ENCODE results near the gene PRODH2. TPM values are rescaled to one million over a fixed set of nuclear protein-coding genes. Genes with fewer than 3 reads are reported as not detected.
A peak's percentile ranks its signal among the peaks of the same experiment; 100 is the strongest.
"Not testable (repeated sequence)": the region's sequence is repeated elsewhere in the genome, so short reads cannot be mapped to it uniquely, and the experiment has no call there.

PRODH2 gene
- total and polyA plus RNA-seq, 2 donors = 0.19 to 0.23 TPM

- Histone ChIP-seq H3K4me1 (ENCODE audit: control insufficient read depth in 2 of 2, insufficient read depth in 2 of 2, low read length in 2 of 2) (no peaks in the 10 kb centered on the region), H3K27me3 (ENCODE audit: control insufficient read depth in 2 of 2, insufficient read depth in 1 of 2, low read length in 1 of 2) (peaks cover 31 to 57% of the 10 kb centered on the region in 2 donors), H3K27ac (ENCODE audit: low read depth in 1 of 2, low read length in 1 of 2) (no peak overlapping the region), H3K36me3 (ENCODE audit: control insufficient read depth in 2 of 2, insufficient read depth in 2 of 2, low read length in 1 of 2) (no peaks in the 10 kb centered on the region), H3K9me3 (ENCODE audit: control insufficient read depth in 2 of 2, insufficient read depth in 1 of 2, low read length in 1 of 2) (peaks cover 0 to 11% of the 10 kb centered on the region in 2 donors), H3K4me3 (ENCODE audit: low read length in 2 of 2) (no peak overlapping the region)
- 15% methylated on average over 42 of the region's 42 CpGs for WGBS
- no peak for DNase-seq (ENCODE audit: low read depth in 6 of 9, low spot score in 9 of 9)
Observed at GRCh38 chr19:35843676-35844481, 31.2 kb upstream of the PRODH2 start.

- WGBS = 90% methylated on average over 4 of the region's 4 CpGs
- DNase-seq (ENCODE audit: low read depth in 6 of 9, low spot score in 9 of 9) = no peak
- H3K9me3 ChIP-seq (ENCODE audit: control insufficient read depth in 2 of 2, insufficient read depth in 1 of 2, low read length in 1 of 2) = peaks cover 0 to 11% of the 10 kb centered on the region in 2 donors
- H3K36me3 ChIP-seq (ENCODE audit: control insufficient read depth in 2 of 2, insufficient read depth in 2 of 2, low read length in 1 of 2) = no peaks in the 10 kb centered on the region
- peaks cover 31 to 46% of the 10 kb centered on the region in 2 donors for H3K27me3 ChIP-seq (ENCODE audit: control insufficient read depth in 2 of 2, insufficient read depth in 1 of 2, low read length in 1 of 2)
- no peak overlapping the region for H3K27ac ChIP-seq (ENCODE audit: low read depth in 1 of 2, low read length in 1 of 2)
- no peaks in the 10 kb centered on the region for H3K4me1 ChIP-seq (ENCODE audit: control insufficient read depth in 2 of 2, insufficient read depth in 2 of 2, low read length in 2 of 2)
- no peak overlapping the region for H3K4me3 ChIP-seq (ENCODE audit: low read length in 2 of 2)
Observed at GRCh38 chr19:35842666-35843272, 30.1 kb upstream of the PRODH2 start.

- peaks cover 31 to 42% of the 10 kb centered on the region in 2 donors for H3K27me3 ChIP-seq (ENCODE audit: control insufficient read depth in 2 of 2, insufficient read depth in 1 of 2, low read length in 1 of 2)
- H3K27ac ChIP-seq (ENCODE audit: low read depth in 1 of 2, low read length in 1 of 2) = no peak overlapping the region
- DNase-seq (ENCODE audit: low read depth in 6 of 9, low spot score in 9 of 9) = no peak
- no peaks in the 10 kb centered on the region for H3K36me3 ChIP-seq (ENCODE audit: control insufficient read depth in 2 of 2, insufficient read depth in 2 of 2, low read length in 1 of 2)
- H3K4me3 ChIP-seq (ENCODE audit: low read length in 2 of 2) = no peak overlapping the region
- H3K4me1 ChIP-seq (ENCODE audit: control insufficient read depth in 2 of 2, insufficient read depth in 2 of 2, low read length in 2 of 2) = no peaks in the 10 kb centered on the region
- H3K9me3 ChIP-seq (ENCODE audit: control insufficient read depth in 2 of 2, insufficient read depth in 1 of 2, low read length in 1 of 2) = peaks cover 0 to 11% of the 10 kb centered on the region in 2 donors
- WGBS = 88% methylated on average over 13 of the region's 13 CpGs
Observed at GRCh38 chr19:35841961-35842595, 29.4 kb upstream of the PRODH2 start.

GRCh38 chr19:35836096-35836495 is 23.5 kb upstream of the PRODH2 start:
- H3K4me1 ChIP-seq (ENCODE audit: control insufficient read depth in 2 of 2, insufficient read depth in 2 of 2, low read length in 2 of 2); H3K4me3 ChIP-seq (ENCODE audit: low read length in 2 of 2); H3K36me3 ChIP-seq (ENCODE audit: control insufficient read depth in 2 of 2, insufficient read depth in 2 of 2, low read length in 1 of 2); DNase-seq (ENCODE audit: low read depth in 6 of 9, low spot score in 9 of 9); H3K9me3 ChIP-seq (ENCODE audit: control insufficient read depth in 2 of 2, insufficient read depth in 1 of 2, low read length in 1 of 2); H3K27ac ChIP-seq (ENCODE audit: low read depth in 1 of 2, low read length in 1 of 2); H3K27me3 ChIP-seq (ENCODE audit: control insufficient read depth in 2 of 2, insufficient read depth in 1 of 2, low read length in 1 of 2): not testable (repeated sequence)
- WGBS = 70% methylated on average over 11 of the region's 11 CpGs

DNA sequence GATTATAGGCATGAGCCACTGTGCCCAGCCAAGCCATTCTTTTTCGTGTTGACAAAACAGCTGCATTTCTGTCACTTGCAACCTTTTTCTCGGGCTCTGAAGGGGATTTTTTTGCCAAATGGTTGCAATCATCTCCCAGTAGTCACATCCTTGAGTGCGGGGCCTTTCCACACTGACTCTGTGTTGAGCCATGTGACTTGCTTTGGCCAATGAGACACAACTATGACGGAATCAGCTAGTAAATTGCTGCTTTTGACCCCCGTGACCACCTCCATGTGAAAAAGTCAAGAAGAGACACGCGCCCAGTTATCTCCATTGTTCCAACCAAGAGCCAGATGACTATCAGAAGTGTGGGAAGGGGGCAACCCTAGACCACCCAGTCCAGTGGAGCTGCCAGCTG is 21.3 kb upstream of the PRODH2 start:
- WGBS = 66% methylated on average over 7 of the region's 7 CpGs
- H3K9me3 ChIP-seq (ENCODE audit: control insufficient read depth in 2 of 2, insufficient read depth in 1 of 2, low read length in 1 of 2) = no peaks in the 10 kb centered on the region
- no peaks in the 10 kb centered on the region for H3K36me3 ChIP-seq (ENCODE audit: control insufficient read depth in 2 of 2, insufficient read depth in 2 of 2, low read length in 1 of 2)
- DNase-seq (ENCODE audit: low read depth in 6 of 9, low spot score in 9 of 9) = no peak
- no peaks in the 10 kb centered on the region for H3K27me3 ChIP-seq (ENCODE audit: control insufficient read depth in 2 of 2, insufficient read depth in 1 of 2, low read length in 1 of 2)
- H3K4me3 ChIP-seq (ENCODE audit: low read length in 2 of 2) = no peak overlapping the region
- no peaks in the 10 kb centered on the region for H3K4me1 ChIP-seq (ENCODE audit: control insufficient read depth in 2 of 2, insufficient read depth in 2 of 2, low read length in 2 of 2)
- H3K27ac ChIP-seq (ENCODE audit: low read depth in 1 of 2, low read length in 1 of 2) = no peak overlapping the region

GRCh38 chr19:35832054-35832453 is 19.4 kb upstream of the PRODH2 start:
- Histone ChIP-seq H3K27me3 (ENCODE audit: control insufficient read depth in 2 of 2, insufficient read depth in 1 of 2, low read length in 1 of 2) (no peaks in the 10 kb centered on the region), H3K9me3 (ENCODE audit: control insufficient read depth in 2 of 2, insufficient read depth in 1 of 2, low read length in 1 of 2) (no peaks in the 10 kb centered on the region), H3K4me3 (ENCODE audit: low read length in 2 of 2) (no peak overlapping the region), H3K4me1 (ENCODE audit: control insufficient read depth in 2 of 2, insufficient read depth in 2 of 2, low read length in 2 of 2) (no peaks in the 10 kb centered on the region), H3K36me3 (ENCODE audit: control insufficient read depth in 2 of 2, insufficient read depth in 2 of 2, low read length in 1 of 2) (no peaks in the 10 kb centered on the region), H3K27ac (ENCODE audit: low read depth in 1 of 2, low read length in 1 of 2) (no peak overlapping the region)
- no peak for DNase-seq (ENCODE audit: low read depth in 6 of 9, low spot score in 9 of 9)
- WGBS = 87% methylated on average over 4 of the region's 4 CpGs

GRCh38 chr19:35830986-35831385 is 18.3 kb upstream of the PRODH2 start:
- no peak overlapping the region for H3K27ac ChIP-seq (ENCODE audit: low read depth in 1 of 2, low read length in 1 of 2)
- no peak for DNase-seq (ENCODE audit: low read depth in 6 of 9, low spot score in 9 of 9)
- no peaks in the 10 kb centered on the region for H3K4me1 ChIP-seq (ENCODE audit: control insufficient read depth in 2 of 2, insufficient read depth in 2 of 2, low read length in 2 of 2)
- no peaks in the 10 kb centered on the region for H3K27me3 ChIP-seq (ENCODE audit: control insufficient read depth in 2 of 2, insufficient read depth in 1 of 2, low read length in 1 of 2)
- H3K4me3 ChIP-seq (ENCODE audit: low read length in 2 of 2) = no peak overlapping the region
- no peaks in the 10 kb centered on the region for H3K9me3 ChIP-seq (ENCODE audit: control insufficient read depth in 2 of 2, insufficient read depth in 1 of 2, low read length in 1 of 2)
- no peaks in the 10 kb centered on the region for H3K36me3 ChIP-seq (ENCODE audit: control insufficient read depth in 2 of 2, insufficient read depth in 2 of 2, low read length in 1 of 2)
- WGBS = 88% methylated on average over 18 of the region's 18 CpGs

GRCh38 chr19:35828692-35829301 is 16.2 kb upstream of the PRODH2 start:
- Histone ChIP-seq H3K27ac (ENCODE audit: low read depth in 1 of 2, low read length in 1 of 2) (no peak overlapping the region), H3K27me3 (ENCODE audit: control insufficient read depth in 2 of 2, insufficient read depth in 1 of 2, low read length in 1 of 2) (no peaks in the 10 kb centered on the region), H3K4me3 (ENCODE audit: low read length in 2 of 2) (no peak overlapping the region), H3K9me3 (ENCODE audit: control insufficient read depth in 2 of 2, insufficient read depth in 1 of 2, low read length in 1 of 2) (no peaks in the 10 kb centered on the region), H3K4me1 (ENCODE audit: control insufficient read depth in 2 of 2, insufficient read depth in 2 of 2, low read length in 2 of 2) (no peaks in the 10 kb centered on the region), H3K36me3 (ENCODE audit: control insufficient read depth in 2 of 2, insufficient read depth in 2 of 2, low read length in 1 of 2) (no peaks in the 10 kb centered on the region)
- 18% methylated on average over 12 of the region's 12 CpGs for WGBS
- peak; percentile 38 to 79 (median 64) for DNase-seq (ENCODE audit: low read depth in 6 of 9, low spot score in 9 of 9)

- Histone ChIP-seq H3K27me3 (ENCODE audit: control insufficient read depth in 2 of 2, insufficient read depth in 1 of 2, low read length in 1 of 2) (no peaks in the 10 kb centered on the region), H3K36me3 (ENCODE audit: control insufficient read depth in 2 of 2, insufficient read depth in 2 of 2, low read length in 1 of 2) (no peaks in the 10 kb centered on the region), H3K4me1 (ENCODE audit: control insufficient read depth in 2 of 2, insufficient read depth in 2 of 2, low read length in 2 of 2) (no peaks in the 10 kb centered on the region), H3K9me3 (ENCODE audit: control insufficient read depth in 2 of 2, insufficient read depth in 1 of 2, low read length in 1 of 2) (no peaks in the 10 kb centered on the region), H3K4me3 (ENCODE audit: low read length in 2 of 2) (no peak overlapping the region), H3K27ac (ENCODE audit: low read depth in 1 of 2, low read length in 1 of 2) (no peak overlapping the region)
- 90% methylated on average over 5 of the region's 5 CpGs for WGBS
- DNase-seq (ENCODE audit: low read depth in 6 of 9, low spot score in 9 of 9) = no peak
Observed at GRCh38 chr19:35824150-35824549, 11.5 kb upstream of the PRODH2 start.

Measured in thymus (tissue), 11 donors.